Caco-2 (cell line): ENCODE results near the gene SRXN1. TPM values are rescaled to one million over a fixed set of nuclear protein-coding genes. Genes with fewer than 3 reads are reported as not detected.

Source experiments
- BruUV-seq: library from RNA; stranded (reverse); fragments of 400-500 nt; replicated peaks from 2 replicates; lab custom pipeline; 2021; lab: Mats Ljungman, UMichigan
- CTCF ChIA-PET: fragments of 300-600 bp; sonication (Branson Sonifier 250); formaldehyde crosslinking; loops from one replicate; lab custom pipeline; 2022; ENCODE audit warnings: antibody characterized with exemption; lab: Charles Lee
- POLR2A ChIA-PET: fragments of 300-600 bp; sonication (Branson Sonifier 250); formaldehyde crosslinking; loops from one replicate; lab custom pipeline; 2022; ENCODE audit warnings: antibody characterized with exemption; lab: Charles Lee
- DNase-seq, 2 experiments: peaks; one replicate each; pipeline versions ENCODE4 v3.0.0 to v3.0.0-alpha.2; 2020 to 2022
- H3K27me3 ChIP-seq: replicated peaks from 2 replicates; pipeline ENCODE4 v1.6.0; 2011; ENCODE audit warnings: low read length; ENCODE audit not compliant: control insufficient read depth, insufficient read depth
- H3K36me3 ChIP-seq: 2 replicates; pipeline ENCODE4 v1.5.1; 2011; ENCODE audit warnings: low read length; ENCODE audit not compliant: control insufficient read depth, insufficient read depth
- H3K4me1 ChIP-seq: fragments of 250-450 bp; sonication (Bioruptor Pico); 2 replicates; pipeline ENCODE4 v1.5.1; 2020; ENCODE audit warnings: mild to moderate bottlenecking
- H3K4me3 ChIP-seq: 2 replicates; pipeline ENCODE4 v1.5.1; 2011; ENCODE audit warnings: low read depth, mild to moderate bottlenecking, control low read depth, low read length
- H3K9me3 ChIP-seq: fragments of 250-450 bp; sonication (Bioruptor Pico); 2 replicates; pipeline ENCODE4 v1.5.1; 2020; ENCODE audit warnings: mild to moderate bottlenecking, moderate library complexity
- H3K27ac Mint-ChIP-seq: one replicate; pipeline ENCODE4 v1.8.0; 2022; ENCODE audit warnings: mixed read lengths; ENCODE audit not compliant: unreplicated experiment
- H3K27me3 Mint-ChIP-seq: one replicate; pipeline ENCODE4 v1.8.0; 2022; ENCODE audit warnings: mixed read lengths; ENCODE audit not compliant: insufficient read depth, unreplicated experiment
- H3K36me3 Mint-ChIP-seq: one replicate; pipeline ENCODE4 v1.8.0; 2022; ENCODE audit warnings: mild to moderate bottlenecking, mixed read lengths; ENCODE audit not compliant: insufficient read depth, unreplicated experiment
- H3K4me1 Mint-ChIP-seq: one replicate; pipeline ENCODE4 v1.8.0; 2022; ENCODE audit warnings: low read depth, mixed read lengths; ENCODE audit not compliant: unreplicated experiment
- H3K4me3 Mint-ChIP-seq: one replicate; pipeline ENCODE4 v1.8.0; 2022; ENCODE audit warnings: mild to moderate bottlenecking, moderate library complexity, mixed read lengths; ENCODE audit not compliant: unreplicated experiment
- H3K9me3 Mint-ChIP-seq: one replicate; pipeline ENCODE4 v1.8.0; 2022; ENCODE audit warnings: mixed read lengths; ENCODE audit not compliant: unreplicated experiment
- CTCF ChIP-seq, 2 experiments: fragments of 200-600 bp in 1 of 2; IDR thresholded peaks; 1 replicate in 1 of 2; 2 replicates in 1 of 2; pipeline versions ENCODE4 v1.5.1 to v1.8.0; 2011 to 2022; ENCODE audit warnings: antibody characterized with exemption in 1 of 2, control low read depth in 1 of 2, inconsistent platforms in 1 of 2, low read depth in 1 of 2, low read length in 1 of 2, mild to moderate bottlenecking in 1 of 2, moderate library complexity in 1 of 2; ENCODE audit not compliant: insufficient read depth in 1 of 2, severe bottlenecking in 1 of 2, unreplicated experiment in 1 of 2
- intact Hi-C: fragments of 100-400 bp; cut with micrococcal nuclease; formaldehyde crosslinking; loops from one replicate; pipeline ENCODE4 v1.10.0; 2022; ENCODE audit not compliant: unreplicated experiment
- total RNA-seq: library from RNA; stranded (reverse); gene quantifications from 2 replicates; pipeline ENCODE4 v1.2.3, GENCODE V29; 2022

Gene SRXN1
- total RNA-seq, 1 experiment from 2014 or later = 33.7 TPM

- peak; percentile 85 to 87 for DNase-seq
- ChIA-PET POLR2A (interaction anchor here (0.9 kb wide), 1 partner anchor 75 kb away, joined by 7 read pairs; the partner anchor contains the start of gene CSNK2A1), CTCF (interaction anchor here (3.1 kb wide), 1 partner anchor 27 kb away, joined by 15 read pairs; no protein-coding TSS in a partner anchor)
- H3K4me3 Mint-ChIP-seq = peak overlapping the region; percentile 8
- BruUV-seq = no TSS peak
- intact Hi-C loops = no loop called here
- TF ChIP-seq CTCF (IDR thresholded peaks at IDR 0.05; ENCODE audit: insufficient read depth in 1 of 2, low read depth in 1 of 2, low read length in 1 of 2, severe bottlenecking in 1 of 2, unreplicated experiment in 1 of 2) = no peak
- peak overlapping the region; percentile 48 for H3K27ac Mint-ChIP-seq
- Histone ChIP-seq H3K4me1 (peaks cover 13% of the 10 kb centered on the region), H3K4me3 (no peak overlapping the region), H3K27me3 (no peaks in the 10 kb centered on the region), H3K36me3 (no peaks in the 10 kb centered on the region), H3K9me3 (peaks cover 10% of the 10 kb centered on the region)
- peaks cover 32% of the 10 kb centered on the region for H3K4me1 Mint-ChIP-seq
- H3K36me3 Mint-ChIP-seq = peaks cover 6% of the 10 kb centered on the region
- H3K27me3 Mint-ChIP-seq = no peaks in the 10 kb centered on the region
- H3K9me3 Mint-ChIP-seq = peaks cover 14% of the 10 kb centered on the region
Observed at GRCh38 chr20:618980-619379, 34.0 kb downstream of the SRXN1 start.

GRCh38 chr20:617934-618690 lies 34.9 kb downstream of the SRXN1 start:
- no TSS peak for BruUV-seq
- no peak for TF ChIP-seq CTCF (IDR thresholded peaks at IDR 0.05; ENCODE audit: insufficient read depth in 1 of 2, low read depth in 1 of 2, low read length in 1 of 2, severe bottlenecking in 1 of 2, unreplicated experiment in 1 of 2)
- Histone ChIP-seq H3K36me3 (no peaks in the 10 kb centered on the region), H3K27me3 (no peaks in the 10 kb centered on the region), H3K4me3 (no peak overlapping the region), H3K4me1 (peaks cover 13% of the 10 kb centered on the region), H3K9me3 (peaks cover 10% of the 10 kb centered on the region)
- H3K4me3 Mint-ChIP-seq = no peak overlapping the region
- intact Hi-C loops = no loop called here
- peaks cover 6% of the 10 kb centered on the region for H3K36me3 Mint-ChIP-seq
- peaks cover 14% of the 10 kb centered on the region for H3K9me3 Mint-ChIP-seq
- peaks cover 32% of the 10 kb centered on the region for H3K4me1 Mint-ChIP-seq
- ChIA-PET POLR2A (interaction anchor here (0.8 kb wide), 1 partner anchor 226 kb away, joined by 3 read pairs; no protein-coding TSS in a partner anchor), CTCF (interaction anchor here (3.1 kb wide), 1 partner anchor 27 kb away, joined by 15 read pairs; no protein-coding TSS in a partner anchor)
- H3K27ac Mint-ChIP-seq = peak overlapping the region; percentile 69
- DNase-seq = no peak
- no peaks in the 10 kb centered on the region for H3K27me3 Mint-ChIP-seq

- no peak for TF ChIP-seq CTCF (IDR thresholded peaks at IDR 0.05; ENCODE audit: insufficient read depth in 1 of 2, low read depth in 1 of 2, low read length in 1 of 2, severe bottlenecking in 1 of 2, unreplicated experiment in 1 of 2)
- H3K9me3 Mint-ChIP-seq = peaks cover 14% of the 10 kb centered on the region
- peaks cover 30% of the 10 kb centered on the region for H3K4me1 Mint-ChIP-seq
- ChIA-PET POLR2A (no interaction called here), CTCF (interaction anchor here (0.6 kb wide), 1 partner anchor 116 kb away, joined by 3 read pairs; no protein-coding TSS in a partner anchor)
- intact Hi-C loops = no loop called here
- peaks cover 6% of the 10 kb centered on the region for H3K36me3 Mint-ChIP-seq
- H3K27me3 ChIP-seq = no peaks in the 10 kb centered on the region
- no TSS peak for BruUV-seq
- DNase-seq = no peak
- H3K27me3 Mint-ChIP-seq = no peaks in the 10 kb centered on the region
- no peaks in the 10 kb centered on the region for H3K36me3 ChIP-seq
- H3K4me1 ChIP-seq = peaks cover 13% of the 10 kb centered on the region
- peaks cover 10% of the 10 kb centered on the region for H3K9me3 ChIP-seq
- H3K4me3 Mint-ChIP-seq = no peak overlapping the region
- H3K27ac Mint-ChIP-seq = no peak overlapping the region
- H3K4me3 ChIP-seq = no peak overlapping the region
Observed at GRCh38 chr20:615514-615913, 37.5 kb downstream of the SRXN1 start.
